Neural cell (in vitro differentiated cells): ENCODE results near the gene PTPN7.

Experiments
- CTCF ChIP-seq: fragments of 450-650 bp; IDR thresholded peaks from 2 replicates; pipeline ENCODE4 v1.5.1; 2014; ENCODE audit warnings: antibody characterized with exemption, mild to moderate bottlenecking, moderate library complexity; ENCODE audit not compliant: poor library complexity, severe bottlenecking
- EP300 ChIP-seq: fragments of 450-650 bp; conservative IDR thresholded peaks from 2 replicates; pipeline ENCODE4 v1.6.1; 2014; ENCODE audit warnings: antibody characterized with exemption, mild to moderate bottlenecking, moderate library complexity; ENCODE audit not compliant: poor library complexity, severe bottlenecking
- EZH2 ChIP-seq: fragments of 200-600, 300-800 bp; shearing (Covaris generic), sonication (generic); IDR thresholded peaks from 2 replicates; pipeline ENCODE4 v1.6.1; 2014; ENCODE audit warnings: antibody characterized with exemption, low read length, borderline replicate concordance, mild to moderate bottlenecking; ENCODE audit not compliant: insufficient read depth, poor library complexity, severe bottlenecking
- POLR2AphosphoS5 ChIP-seq: IDR thresholded peaks from 2 replicates; pipeline ENCODE4 v1.6.1; 2012
- RAD21 ChIP-seq: fragments of 450-650 bp; conservative IDR thresholded peaks from 2 replicates; pipeline ENCODE4 v1.6.1; 2014; ENCODE audit warnings: antibody characterized with exemption, mild to moderate bottlenecking, moderate library complexity
- REST ChIP-seq: IDR thresholded peaks from 2 replicates; pipeline ENCODE4 v1.6.1; 2012; ENCODE audit warnings: borderline replicate concordance
- TAF1 ChIP-seq: IDR thresholded peaks from 2 replicates; pipeline ENCODE4 v1.6.1; 2012; ENCODE audit warnings: low read depth

- TF ChIP-seq EZH2 = no peak
- no peak for TF ChIP-seq CTCF
- TF ChIP-seq REST = no peak
- TF ChIP-seq POLR2AphosphoS5 = no peak
- TF ChIP-seq TAF1 = no peak
- TF ChIP-seq RAD21 = no peak
- TF ChIP-seq EP300 = no peak
These were observed 34.8 kb downstream of the PTPN7 start for GRCh38 chr1:202125611-202126010.
